ENCODE results near the gene PHLDA3.
"Not testable (repeated sequence)": the region's sequence is repeated elsewhere in the genome, so short reads cannot be mapped to it uniquely, and the experiment has no call there.

The PHLDA3 gene

GRCh38 chr1:201481004-201481380 lies 12.0 kb upstream of the PHLDA3 start:
- ATAC-seq (ENCODE audit: low read depth) (no peak), DNase-seq (ENCODE audit: low spot score) (no peak)
- H3K9me3 ChIP-seq (ENCODE audit: severe bottlenecking): no peaks in the 10 kb centered on the region
- H3K4me1 ChIP-seq (ENCODE audit: insufficient read depth, poor library complexity, severe bottlenecking): peaks cover 22% of the 10 kb centered on the region
- TF ChIP-seq, protein P1, sequence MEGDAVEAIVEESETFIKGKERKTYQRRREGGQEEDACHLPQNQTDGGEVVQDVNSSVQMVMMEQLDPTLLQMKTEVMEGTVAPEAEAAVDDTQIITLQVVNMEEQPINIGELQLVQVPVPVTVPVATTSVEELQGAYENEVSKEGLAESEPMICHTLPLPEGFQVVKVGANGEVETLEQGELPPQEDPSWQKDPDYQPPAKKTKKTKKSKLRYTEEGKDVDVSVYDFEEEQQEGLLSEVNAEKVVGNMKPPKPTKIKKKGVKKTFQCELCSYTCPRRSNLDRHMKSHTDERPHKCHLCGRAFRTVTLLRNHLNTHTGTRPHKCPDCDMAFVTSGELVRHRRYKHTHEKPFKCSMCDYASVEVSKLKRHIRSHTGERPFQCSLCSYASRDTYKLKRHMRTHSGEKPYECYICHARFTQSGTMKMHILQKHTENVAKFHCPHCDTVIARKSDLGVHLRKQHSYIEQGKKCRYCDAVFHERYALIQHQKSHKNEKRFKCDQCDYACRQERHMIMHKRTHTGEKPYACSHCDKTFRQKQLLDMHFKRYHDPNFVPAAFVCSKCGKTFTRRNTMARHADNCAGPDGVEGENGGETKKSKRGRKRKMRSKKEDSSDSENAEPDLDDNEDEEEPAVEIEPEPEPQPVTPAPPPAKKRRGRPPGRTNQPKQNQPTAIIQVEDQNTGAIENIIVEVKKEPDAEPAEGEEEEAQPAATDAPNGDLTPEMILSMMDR (IDR thresholded peaks at IDR 0.05; ENCODE audit: poor library complexity, severe bottlenecking): no peak
- peak overlapping the region; percentile 34 for H3K27ac ChIP-seq (ENCODE audit: poor library complexity, severe bottlenecking)
- H3K4me3 ChIP-seq (ENCODE audit: severe bottlenecking): peak overlapping the region; percentile 7
- peaks cover 8% of the 10 kb centered on the region for H3K36me3 ChIP-seq (ENCODE audit: low read depth)
- no peaks in the 10 kb centered on the region for H3K27me3 ChIP-seq (ENCODE audit: insufficient read depth, poor library complexity, severe bottlenecking)

GRCh38 chr1:201480231-201481003 lies 11.4 kb upstream of the PHLDA3 start:
- Histone ChIP-seq H3K4me1 (ENCODE audit: insufficient read depth, poor library complexity, severe bottlenecking) (peaks cover 27% of the 10 kb centered on the region), H3K9me3 (ENCODE audit: severe bottlenecking) (no peaks in the 10 kb centered on the region), H3K27me3 (ENCODE audit: insufficient read depth, poor library complexity, severe bottlenecking) (no peaks in the 10 kb centered on the region), H3K36me3 (ENCODE audit: low read depth) (peaks cover 5% of the 10 kb centered on the region), H3K27ac (ENCODE audit: poor library complexity, severe bottlenecking) (peak overlapping the region; percentile 34), H3K4me3 (ENCODE audit: severe bottlenecking) (peak overlapping the region; percentile 7)
- ATAC-seq (ENCODE audit: low read depth) (peak; percentile 58), DNase-seq (ENCODE audit: low spot score) (peak; percentile 82)
- TF ChIP-seq, protein P1 (IDR thresholded peaks at IDR 0.05; ENCODE audit: poor library complexity, severe bottlenecking): no peak

DNA sequence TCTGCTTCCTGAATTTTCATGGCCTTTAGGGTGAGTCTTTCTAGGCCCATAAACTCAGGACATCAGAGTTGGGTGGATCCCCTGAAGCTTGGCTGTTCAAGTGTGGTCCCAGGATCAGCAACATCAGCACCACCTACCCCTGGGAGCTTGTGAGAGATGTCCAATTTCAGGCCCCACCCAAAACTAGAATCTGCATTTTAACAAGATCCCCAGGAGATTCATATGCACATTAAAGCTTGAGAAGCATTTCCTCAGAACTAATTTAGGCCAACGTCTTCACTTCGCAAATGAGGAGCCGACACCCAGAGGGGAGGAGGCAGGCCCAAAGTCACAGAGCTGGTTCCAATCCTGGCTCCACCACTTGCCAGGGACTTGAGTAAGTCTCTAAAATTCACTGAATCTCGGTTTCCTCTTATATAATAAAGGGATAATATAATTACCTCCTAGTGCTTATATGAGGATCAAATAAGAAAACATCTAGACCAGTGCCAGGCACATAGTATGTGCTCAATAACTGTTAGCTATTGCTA lies 10.3 kb upstream of the PHLDA3 start:
- Histone ChIP-seq H3K4me1 (ENCODE audit: insufficient read depth, poor library complexity, severe bottlenecking) (peaks cover 37% of the 10 kb centered on the region), H3K27ac (ENCODE audit: poor library complexity, severe bottlenecking) (no peak overlapping the region), H3K36me3 (ENCODE audit: low read depth) (no peaks in the 10 kb centered on the region), H3K9me3 (ENCODE audit: severe bottlenecking) (no peaks in the 10 kb centered on the region), H3K4me3 (ENCODE audit: severe bottlenecking) (no peak overlapping the region), H3K27me3 (ENCODE audit: insufficient read depth, poor library complexity, severe bottlenecking) (no peaks in the 10 kb centered on the region)
- TF ChIP-seq, protein P1 (IDR thresholded peaks at IDR 0.05; ENCODE audit: poor library complexity, severe bottlenecking): no peak
- ATAC-seq (ENCODE audit: low read depth): no peak
- DNase-seq (ENCODE audit: low spot score): no peak

DNA sequence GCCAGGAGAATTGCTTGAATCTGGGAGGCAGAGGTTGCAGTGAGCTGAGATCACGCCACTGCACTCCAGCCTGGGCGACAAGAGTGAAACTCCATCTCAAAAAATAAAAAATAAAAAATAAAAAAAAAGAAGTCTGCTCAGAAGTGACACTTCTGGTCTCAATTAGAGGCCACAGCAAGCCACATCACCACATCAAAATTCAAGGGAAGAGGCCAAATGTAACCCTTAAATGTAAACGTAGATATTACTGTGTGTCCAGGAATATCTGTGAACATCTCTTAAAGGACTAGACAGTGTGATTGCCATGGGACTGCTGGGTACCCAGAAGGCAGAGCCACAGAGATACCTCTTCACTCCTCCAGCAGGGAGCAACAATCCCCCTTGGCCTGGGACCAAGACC lies 9.7 kb upstream of the PHLDA3 start:
- ATAC-seq (ENCODE audit: low read depth); H3K9me3 ChIP-seq (ENCODE audit: severe bottlenecking); H3K4me3 ChIP-seq (ENCODE audit: severe bottlenecking); H3K27me3 ChIP-seq (ENCODE audit: insufficient read depth, poor library complexity, severe bottlenecking); H3K36me3 ChIP-seq (ENCODE audit: low read depth); DNase-seq (ENCODE audit: low spot score); H3K27ac ChIP-seq (ENCODE audit: poor library complexity, severe bottlenecking): not testable (repeated sequence)
- peaks cover 37% of the 10 kb centered on the region for H3K4me1 ChIP-seq (ENCODE audit: insufficient read depth, poor library complexity, severe bottlenecking)

DNA sequence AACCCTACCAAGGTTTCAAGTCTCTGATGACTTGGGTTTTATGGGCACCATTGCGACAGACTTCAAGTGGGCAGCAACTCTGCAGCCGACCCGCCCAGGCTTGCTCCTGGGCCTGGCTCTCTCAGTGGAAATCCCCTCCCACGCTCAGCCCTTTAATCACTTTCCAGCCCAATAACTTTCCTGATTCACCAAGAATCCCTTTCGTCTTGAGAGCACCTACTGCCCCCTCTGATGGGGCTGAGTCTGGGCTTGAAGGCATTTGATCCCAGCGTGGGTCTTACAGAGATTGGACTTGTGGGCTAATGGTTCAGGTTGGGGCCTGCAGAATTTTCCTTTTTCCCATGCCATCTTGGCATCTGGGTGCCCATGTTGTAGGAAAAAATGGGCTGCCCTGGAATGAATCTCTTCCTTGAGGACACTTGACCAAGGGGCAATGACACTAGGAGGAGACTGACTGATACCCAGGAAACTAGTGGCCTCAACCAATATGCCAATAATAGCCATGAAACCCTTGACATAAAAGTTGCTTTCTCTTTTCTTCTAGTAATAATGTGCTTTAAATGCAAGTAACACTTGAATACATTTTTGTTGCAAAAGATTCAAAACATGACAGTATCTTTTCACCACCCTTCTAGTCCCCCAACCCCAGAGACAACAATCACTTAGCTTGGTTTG lies 7.8 kb upstream of the PHLDA3 start:
- Histone ChIP-seq H3K36me3 (ENCODE audit: low read depth) (no peaks in the 10 kb centered on the region), H3K27ac (ENCODE audit: poor library complexity, severe bottlenecking) (peak overlapping the region; percentile 83), H3K9me3 (ENCODE audit: severe bottlenecking) (no peaks in the 10 kb centered on the region), H3K4me1 (ENCODE audit: insufficient read depth, poor library complexity, severe bottlenecking) (peaks cover 38% of the 10 kb centered on the region), H3K27me3 (ENCODE audit: insufficient read depth, poor library complexity, severe bottlenecking) (no peaks in the 10 kb centered on the region), H3K4me3 (ENCODE audit: severe bottlenecking) (no peak overlapping the region)
- TF ChIP-seq, protein P1 (IDR thresholded peaks at IDR 0.05; ENCODE audit: poor library complexity, severe bottlenecking): peak; percentile 29
- peak; percentile 53 for ATAC-seq (ENCODE audit: low read depth)
- DNase-seq (ENCODE audit: low spot score): peak; percentile 88

All from RWPE2 (cell line).